Mesenchymal stem cell (in vitro differentiated cells and primary cell): ENCODE data around the gene HAUS8.
A peak's percentile ranks its signal among the peaks of the same experiment; 100 is the strongest.
"Not testable (repeated sequence)": the region's sequence is repeated elsewhere in the genome, so short reads cannot be mapped to it uniquely, and the experiment has no call there.

Experiments
- DNase-seq: peaks from one replicate; pipeline ENCODE4 v3.0.0-alpha.2; 2013
- H2AFZ ChIP-seq: one replicate; pipeline ENCODE4 v1.6.1; 2013; ENCODE audit warnings: low read depth, mild to moderate bottlenecking, control low read depth, inconsistent platforms, low read length, moderate library complexity
- H2AK5ac ChIP-seq: 2 replicates; pipeline ENCODE4 v1.6.1; 2013; ENCODE audit warnings: low read length, moderate library complexity, mild to moderate bottlenecking, inconsistent platforms; ENCODE audit not compliant: severe bottlenecking
- H2BK120ac ChIP-seq: one replicate; pipeline ENCODE4 v1.6.1; 2013; ENCODE audit warnings: low read depth, mild to moderate bottlenecking, inconsistent platforms, low read length, moderate library complexity
- H2BK12ac ChIP-seq, 2 experiments: one replicate each; pipeline ENCODE4 v1.6.1; 2013; ENCODE audit warnings: inconsistent platforms in 2 of 2, low read length in 2 of 2, mild to moderate bottlenecking in 2 of 2, moderate library complexity in 2 of 2, control low read depth in 1 of 2
- H2BK15ac ChIP-seq: one replicate; pipeline ENCODE4 v1.6.1; 2013; ENCODE audit warnings: mild to moderate bottlenecking, low read depth, inconsistent platforms; ENCODE audit not compliant: poor library complexity, severe bottlenecking
- H2BK5ac ChIP-seq: 2 replicates; pipeline ENCODE4 v1.6.1; 2013; ENCODE audit warnings: low read depth, mild to moderate bottlenecking, low read length, control low read depth, inconsistent platforms; ENCODE audit not compliant: poor library complexity, severe bottlenecking
- H3K14ac ChIP-seq, 2 experiments: one replicate each; pipeline ENCODE4 v1.6.1; 2013; ENCODE audit warnings: inconsistent platforms in 2 of 2, low read length in 2 of 2, control low read depth in 1 of 2, mild to moderate bottlenecking in 1 of 2, moderate library complexity in 1 of 2
- H3K18ac ChIP-seq, 2 experiments: one replicate each; pipeline ENCODE4 v1.6.1; 2013; ENCODE audit warnings: inconsistent platforms in 2 of 2, low read length in 2 of 2, control low read depth in 1 of 2, low read depth in 1 of 2, mild to moderate bottlenecking in 1 of 2
- H3K23ac ChIP-seq, 2 experiments: one replicate each; pipeline ENCODE4 v1.6.1; 2013; ENCODE audit warnings: inconsistent platforms in 2 of 2, low read length in 2 of 2, mild to moderate bottlenecking in 2 of 2, moderate library complexity in 2 of 2, control low read depth in 1 of 2
- H3K27ac ChIP-seq: 2 replicates; pipeline ENCODE4 v1.5.1; 2013; ENCODE audit warnings: mild to moderate bottlenecking, moderate library complexity, low read length, control low read depth, inconsistent platforms; ENCODE audit not compliant: poor library complexity, severe bottlenecking
- H3K27me3 ChIP-seq, 2 experiments: 2 replicates each; pipeline versions ENCODE4 v1.6.1 to v1.7.0; 2013; ENCODE audit warnings: low read length in 2 of 2, mild to moderate bottlenecking in 2 of 2, moderate library complexity in 2 of 2, control low read depth in 1 of 2, inconsistent platforms in 1 of 2; ENCODE audit not compliant: control insufficient read depth in 1 of 2, insufficient read depth in 1 of 2
- H3K36me3 ChIP-seq, 2 experiments: 2 replicates each; pipeline versions ENCODE4 v1.6.1 to v1.7.0; 2013; ENCODE audit warnings: low read length in 2 of 2, control low read depth in 1 of 2, inconsistent platforms in 1 of 2, low read depth in 1 of 2, mild to moderate bottlenecking in 1 of 2; ENCODE audit not compliant: insufficient read depth in 2 of 2, control insufficient read depth in 1 of 2
- H3K4ac ChIP-seq, 2 experiments: one replicate each; pipeline ENCODE4 v1.6.1; 2013; ENCODE audit warnings: inconsistent platforms in 2 of 2, low read length in 2 of 2, mild to moderate bottlenecking in 2 of 2, moderate library complexity in 2 of 2, control low read depth in 1 of 2, low read depth in 1 of 2
- H3K4me1 ChIP-seq: 2 replicates; pipeline ENCODE4 v1.6.1; 2013; ENCODE audit warnings: low read depth, low read length, control low read depth; ENCODE audit not compliant: control insufficient read depth, insufficient read depth
- H3K4me2 ChIP-seq: 2 replicates; pipeline ENCODE4 v1.6.1; 2013; ENCODE audit warnings: low read length, mild to moderate bottlenecking, inconsistent platforms; ENCODE audit not compliant: poor library complexity, severe bottlenecking
- H3K4me3 ChIP-seq, 2 experiments: 2 replicates each; pipeline versions ENCODE4 v1.5.1 to v1.7.0; 2013; ENCODE audit warnings: low read length in 2 of 2, mild to moderate bottlenecking in 2 of 2, control low read depth in 1 of 2, low read depth in 1 of 2; ENCODE audit not compliant: insufficient read depth in 1 of 2
- H3K79me1 ChIP-seq: replicated peaks from 2 replicates; pipeline ENCODE4 v1.6.1; 2013; ENCODE audit warnings: mild to moderate bottlenecking, control low read depth, low read length, inconsistent platforms; ENCODE audit not compliant: poor library complexity, severe bottlenecking
- H3K9ac ChIP-seq: 2 replicates; pipeline ENCODE4 v1.7.0; 2013; ENCODE audit warnings: mild to moderate bottlenecking, low read length, moderate library complexity
- H3K9me3 ChIP-seq: 2 replicates; pipeline ENCODE4 v1.7.0; 2013; ENCODE audit warnings: mild to moderate bottlenecking, low read length; ENCODE audit not compliant: control insufficient read depth
- H4K8ac ChIP-seq: one replicate; pipeline ENCODE4 v1.6.1; 2013; ENCODE audit warnings: inconsistent platforms, mild to moderate bottlenecking, low read length, moderate library complexity
- H4K91ac ChIP-seq: one replicate; pipeline ENCODE4 v1.6.1; 2013; ENCODE audit warnings: mild to moderate bottlenecking, low read length, inconsistent platforms
- WGBS: methylation state at CpG from one replicate; pipeline ENCODE4 v1.1.7; 2013; ENCODE audit warnings: mixed read lengths; 5-methylcytosine and 5-hydroxymethylcytosine counted together

Gene HAUS8

DNA sequence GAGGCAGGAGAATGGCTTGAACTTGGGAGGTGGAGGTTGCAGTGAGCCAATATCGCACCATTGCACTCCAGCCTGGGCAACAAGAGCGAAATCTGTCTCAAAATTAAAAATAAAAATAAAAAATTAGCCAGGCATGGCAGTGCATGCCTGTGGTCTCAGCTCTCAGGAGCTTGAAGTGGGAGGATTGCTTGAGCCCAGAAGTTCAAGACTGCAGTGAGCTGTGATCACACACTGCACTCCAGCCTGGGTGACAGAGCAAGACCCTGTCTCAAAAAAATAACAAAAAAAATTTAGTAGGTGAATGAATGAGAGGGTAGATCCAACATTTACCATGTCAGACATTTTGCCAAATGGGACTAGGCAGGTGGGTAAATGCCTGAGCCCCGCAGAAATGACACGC, 31.7 kb upstream of the HAUS8 start:
- H3K23ac ChIP-seq, H3K4me2 ChIP-seq, H3K27me3 ChIP-seq, H3K14ac ChIP-seq, H3K9me3 ChIP-seq, H2AFZ ChIP-seq: not testable (repeated sequence)
- 100% methylated on average over 2 of the region's 4 CpGs for WGBS
- H4K8ac ChIP-seq = peak overlapping the region; percentile 83
- H4K91ac ChIP-seq = peak overlapping the region; percentile 92
- H3K27ac ChIP-seq = peak overlapping the region; percentile 86
- peak overlapping the region; percentile 5 to 75 for H3K4ac ChIP-seq
- H2BK12ac ChIP-seq = peak overlapping the region; percentile 47 to 71
- peaks cover 43% of the 10 kb centered on the region for H3K79me1 ChIP-seq
- peak overlapping the region; percentile 50 to 89 for H3K18ac ChIP-seq
- H3K4me3 ChIP-seq = peak overlapping the region in 1 of 2 experiments; percentile 58
- peak overlapping the region; percentile 19 for H2BK5ac ChIP-seq
- H2BK15ac ChIP-seq = peak overlapping the region; percentile 6
- peak overlapping the region; percentile 1 for H2BK120ac ChIP-seq
- peak overlapping the region; percentile 76 for H2AK5ac ChIP-seq
- peaks cover 19% of the 10 kb centered on the region for H3K4me1 ChIP-seq
- DNase-seq = peak; percentile 27
- H3K9ac ChIP-seq = peak overlapping the region; percentile 78
- peaks cover 52 to 65% of the 10 kb centered on the region in 2 experiments for H3K36me3 ChIP-seq

DNA sequence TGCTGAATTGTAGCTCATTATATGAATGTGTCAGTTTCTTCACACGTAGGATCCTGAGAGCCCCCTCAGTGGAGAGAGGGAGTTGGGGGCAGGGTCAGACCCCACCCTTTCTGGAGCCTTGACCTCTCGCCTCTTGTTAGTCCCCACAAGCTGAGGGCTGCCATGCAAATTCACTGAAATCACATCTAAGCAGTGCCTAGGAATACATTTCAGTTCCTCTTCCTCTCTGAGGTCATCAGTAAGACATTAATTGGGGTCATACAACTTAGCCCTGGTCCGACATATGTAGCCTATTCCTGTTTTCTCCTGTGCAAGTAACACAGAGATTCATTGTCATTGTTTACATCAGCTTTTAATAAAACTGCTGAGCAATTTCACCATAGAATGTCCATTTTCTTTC, 30.3 kb upstream of the HAUS8 start:
- peaks cover 53 to 62% of the 10 kb centered on the region in 2 experiments for H3K36me3 ChIP-seq
- no peak overlapping the region for H4K8ac ChIP-seq
- H3K79me1 ChIP-seq = peaks cover 44% of the 10 kb centered on the region
- no peak overlapping the region for H3K14ac ChIP-seq
- no peak overlapping the region for H2AK5ac ChIP-seq
- no peak overlapping the region for H3K18ac ChIP-seq
- no peak overlapping the region for H2AFZ ChIP-seq
- H2BK12ac ChIP-seq = no peak overlapping the region
- no peak overlapping the region for H2BK15ac ChIP-seq
- no peak for DNase-seq
- peaks cover 25% of the 10 kb centered on the region for H3K4me1 ChIP-seq
- H2BK5ac ChIP-seq = no peak overlapping the region
- no peak overlapping the region for H3K23ac ChIP-seq
- H3K9me3 ChIP-seq = no peaks in the 10 kb centered on the region
- H4K91ac ChIP-seq = no peak overlapping the region
- H3K9ac ChIP-seq = no peak overlapping the region
- WGBS = 80% methylated on average over 3 of the region's 3 CpGs
- no peak overlapping the region for H3K4me2 ChIP-seq
- H2BK120ac ChIP-seq = no peak overlapping the region
- no peak overlapping the region for H3K4ac ChIP-seq
- H3K4me3 ChIP-seq = no peak overlapping the region
- no peaks in the 10 kb centered on the region for H3K27me3 ChIP-seq
- H3K27ac ChIP-seq = no peak overlapping the region

DNA sequence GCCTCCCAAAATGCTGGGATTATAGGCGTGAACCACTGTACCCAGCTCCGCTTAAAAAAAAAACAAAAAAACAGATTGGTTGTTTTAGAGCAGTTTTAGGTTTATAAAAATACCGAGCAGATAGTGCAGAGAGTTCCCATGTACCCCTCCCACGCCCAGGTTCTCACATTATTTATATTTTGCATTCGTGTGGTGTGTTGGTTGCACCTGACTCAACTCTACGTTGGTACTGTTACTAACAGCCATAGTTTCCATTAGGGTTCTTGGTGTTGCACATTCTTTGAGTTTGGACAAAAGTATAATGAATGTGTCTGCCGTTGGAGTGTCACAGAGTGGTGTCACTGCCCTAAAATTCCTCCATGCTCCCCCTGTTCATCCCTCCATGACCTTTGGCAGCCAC, 29.4 kb upstream of the HAUS8 start:
- peaks cover 26% of the 10 kb centered on the region for H3K4me1 ChIP-seq

DNA sequence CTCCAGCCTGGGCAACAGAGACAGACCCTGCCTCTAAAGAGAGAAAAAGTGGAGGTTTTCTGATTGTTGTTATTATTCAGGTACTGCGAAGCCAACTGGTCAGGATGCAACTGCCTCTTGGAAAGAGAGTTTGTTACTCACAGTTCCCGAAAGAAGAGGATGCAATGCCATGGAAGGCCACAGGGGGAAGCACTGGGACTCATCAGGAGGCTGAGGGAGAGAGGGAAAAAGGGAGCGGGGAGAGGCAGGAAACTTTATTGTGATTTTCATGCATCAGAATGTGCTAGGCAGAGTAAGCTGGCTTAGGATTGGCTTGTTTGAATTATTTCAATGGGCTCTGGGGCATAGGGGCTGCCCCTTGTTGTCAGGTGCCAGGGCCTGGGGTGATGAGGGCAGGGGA, 27.9 kb upstream of the HAUS8 start:
- H3K79me1 ChIP-seq = peaks cover 34% of the 10 kb centered on the region
- no peak overlapping the region for H2BK15ac ChIP-seq
- H4K91ac ChIP-seq = no peak overlapping the region
- H3K23ac ChIP-seq = no peak overlapping the region
- H3K27ac ChIP-seq = no peak overlapping the region
- no peak overlapping the region for H4K8ac ChIP-seq
- no peak overlapping the region for H2BK120ac ChIP-seq
- no peak overlapping the region for H2AK5ac ChIP-seq
- H3K36me3 ChIP-seq = peaks cover 40 to 54% of the 10 kb centered on the region in 2 experiments
- H3K14ac ChIP-seq = no peak overlapping the region
- H3K27me3 ChIP-seq = no peaks in the 10 kb centered on the region
- H3K9ac ChIP-seq = no peak overlapping the region
- H3K18ac ChIP-seq = no peak overlapping the region
- H3K4me1 ChIP-seq = peaks cover 30% of the 10 kb centered on the region
- DNase-seq = peak; percentile 58
- H2BK12ac ChIP-seq = no peak overlapping the region
- no peak overlapping the region for H2AFZ ChIP-seq
- H3K9me3 ChIP-seq = no peaks in the 10 kb centered on the region
- H3K4ac ChIP-seq = no peak overlapping the region
- no peak overlapping the region for H2BK5ac ChIP-seq
- H3K4me3 ChIP-seq = no peak overlapping the region
- 76% methylated on average over 3 of the region's 3 CpGs for WGBS
- no peak overlapping the region for H3K4me2 ChIP-seq

More for the DNA sequence above, 29.4 kb upstream of the HAUS8 start:
- H2AFZ ChIP-seq = no peak overlapping the region
- H2BK120ac ChIP-seq = no peak overlapping the region
- H3K18ac ChIP-seq = no peak overlapping the region
- H2BK15ac ChIP-seq = no peak overlapping the region
- H2BK5ac ChIP-seq = no peak overlapping the region
- H3K27me3 ChIP-seq = no peaks in the 10 kb centered on the region
- H3K23ac ChIP-seq = no peak overlapping the region
- DNase-seq = no peak
- no peaks in the 10 kb centered on the region for H3K9me3 ChIP-seq
- H2AK5ac ChIP-seq = no peak overlapping the region
- no peak overlapping the region for H4K91ac ChIP-seq
- H3K36me3 ChIP-seq = peaks cover 44 to 56% of the 10 kb centered on the region in 2 experiments
- H3K4ac ChIP-seq = no peak overlapping the region
- no peak overlapping the region for H3K4me3 ChIP-seq
- no peak overlapping the region for H3K27ac ChIP-seq
- peaks cover 38% of the 10 kb centered on the region for H3K79me1 ChIP-seq
- no peak overlapping the region for H2BK12ac ChIP-seq
- H4K8ac ChIP-seq = no peak overlapping the region
- no peak overlapping the region for H3K4me2 ChIP-seq
- 86% methylated on average over 5 of the region's 7 CpGs for WGBS
- H3K14ac ChIP-seq = no peak overlapping the region
- no peak overlapping the region for H3K9ac ChIP-seq
